NT2/D1 (cell line): ENCODE measurements around the gene ARHGEF10L.

ENCODE experiments used
- DNase-seq: peaks from one replicate; pipeline ENCODE4 v3.0.0-alpha.2; 2011; ENCODE audit warnings: low read depth, low spot score
- H3K27me3 ChIP-seq: 2 replicates; pipeline ENCODE4 v1.6.0; 2011; ENCODE audit warnings: mild to moderate bottlenecking; ENCODE audit not compliant: insufficient read length, insufficient read depth
- H3K36me3 ChIP-seq: 2 replicates; pipeline ENCODE4 v1.6.1; 2011; ENCODE audit warnings: mild to moderate bottlenecking, low read length, mixed read lengths; ENCODE audit not compliant: insufficient read depth, insufficient read length
- H3K4me1 ChIP-seq: 2 replicates; pipeline ENCODE4 v1.5.1; 2011; ENCODE audit not compliant: insufficient read depth, insufficient read length
- H3K4me3 ChIP-seq: 2 replicates; pipeline ENCODE4 v1.5.1; 2011; ENCODE audit warnings: low read depth; ENCODE audit not compliant: insufficient read length
- H3K9ac ChIP-seq: 2 replicates; pipeline ENCODE4 v1.6.0; 2011; ENCODE audit warnings: low read depth; ENCODE audit not compliant: insufficient read length
- H3K9me3 ChIP-seq: 2 replicates; pipeline ENCODE4 v1.5.1; 2011; ENCODE audit warnings: mild to moderate bottlenecking, low read length; ENCODE audit not compliant: insufficient read depth
- SUZ12 ChIP-seq: IDR thresholded peaks from 2 replicates; pipeline ENCODE4 v1.6.1; 2011; ENCODE audit not compliant: insufficient read length, insufficient read depth; ENCODE audit errors: extremely low read depth
- YY1 ChIP-seq: IDR thresholded peaks from 2 replicates; pipeline ENCODE4 v1.6.1; 2011; ENCODE audit not compliant: insufficient read length, insufficient read depth
- ZNF274 ChIP-seq: IDR thresholded peaks from 2 replicates; pipeline ENCODE4 v1.6.1; 2011; ENCODE audit warnings: mild to moderate bottlenecking, low read depth, low read length

ARHGEF10L gene

DNA sequence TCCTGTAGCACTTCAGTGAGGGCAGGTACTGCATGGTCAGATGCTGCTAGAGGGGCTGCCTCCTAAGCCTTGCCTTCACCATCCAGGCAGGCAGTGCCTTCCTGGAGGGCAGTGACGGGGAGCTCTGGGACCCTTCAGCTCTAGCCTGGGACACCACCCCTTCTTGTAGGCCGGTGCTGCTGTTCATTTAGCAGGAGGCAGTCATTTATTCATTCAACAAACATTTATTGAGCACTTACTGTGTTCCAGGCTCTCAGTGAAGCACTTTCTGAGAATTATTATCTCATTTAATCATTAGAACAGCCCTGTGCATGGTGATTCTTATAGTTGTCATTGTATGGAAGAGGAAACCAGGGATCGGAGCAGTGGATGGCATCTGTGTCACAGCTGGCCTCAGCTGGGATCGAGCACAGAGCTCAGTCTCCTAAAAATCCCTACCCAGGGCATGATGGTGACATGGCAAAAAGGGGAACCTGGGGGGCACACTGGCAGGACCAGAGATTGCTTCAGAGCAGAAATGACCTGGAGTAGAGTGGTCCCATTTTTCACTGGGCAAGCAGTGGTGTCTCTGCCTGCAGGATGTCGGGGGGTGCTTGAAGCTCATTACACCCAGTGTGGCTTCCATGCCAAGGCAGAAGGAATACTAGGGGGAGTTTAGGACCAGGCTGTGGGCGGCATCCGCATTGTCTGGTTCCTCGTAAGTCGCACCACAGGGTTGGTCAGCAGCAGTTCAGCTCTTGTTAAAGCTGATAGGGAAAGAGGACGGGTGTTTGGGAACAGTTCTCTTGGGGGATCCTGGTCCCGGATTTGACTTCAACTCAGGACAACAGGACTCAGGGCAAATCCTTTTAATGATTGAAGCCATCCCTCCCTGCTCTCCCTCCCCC, 28.8 kb downstream of the ARHGEF10L start:
- TF ChIP-seq ZNF274 (no peak), SUZ12 (no peak), YY1 (no peak)
- DNase-seq: no peak
- no peaks in the 10 kb centered on the region for H3K9me3 ChIP-seq
- H3K36me3 ChIP-seq: no peaks in the 10 kb centered on the region
- H3K27me3 ChIP-seq: no peaks in the 10 kb centered on the region
- peak overlapping the region; percentile 47 for H3K9ac ChIP-seq
- H3K4me1 ChIP-seq: peaks cover 25% of the 10 kb centered on the region
- H3K4me3 ChIP-seq: no peak overlapping the region

DNA sequence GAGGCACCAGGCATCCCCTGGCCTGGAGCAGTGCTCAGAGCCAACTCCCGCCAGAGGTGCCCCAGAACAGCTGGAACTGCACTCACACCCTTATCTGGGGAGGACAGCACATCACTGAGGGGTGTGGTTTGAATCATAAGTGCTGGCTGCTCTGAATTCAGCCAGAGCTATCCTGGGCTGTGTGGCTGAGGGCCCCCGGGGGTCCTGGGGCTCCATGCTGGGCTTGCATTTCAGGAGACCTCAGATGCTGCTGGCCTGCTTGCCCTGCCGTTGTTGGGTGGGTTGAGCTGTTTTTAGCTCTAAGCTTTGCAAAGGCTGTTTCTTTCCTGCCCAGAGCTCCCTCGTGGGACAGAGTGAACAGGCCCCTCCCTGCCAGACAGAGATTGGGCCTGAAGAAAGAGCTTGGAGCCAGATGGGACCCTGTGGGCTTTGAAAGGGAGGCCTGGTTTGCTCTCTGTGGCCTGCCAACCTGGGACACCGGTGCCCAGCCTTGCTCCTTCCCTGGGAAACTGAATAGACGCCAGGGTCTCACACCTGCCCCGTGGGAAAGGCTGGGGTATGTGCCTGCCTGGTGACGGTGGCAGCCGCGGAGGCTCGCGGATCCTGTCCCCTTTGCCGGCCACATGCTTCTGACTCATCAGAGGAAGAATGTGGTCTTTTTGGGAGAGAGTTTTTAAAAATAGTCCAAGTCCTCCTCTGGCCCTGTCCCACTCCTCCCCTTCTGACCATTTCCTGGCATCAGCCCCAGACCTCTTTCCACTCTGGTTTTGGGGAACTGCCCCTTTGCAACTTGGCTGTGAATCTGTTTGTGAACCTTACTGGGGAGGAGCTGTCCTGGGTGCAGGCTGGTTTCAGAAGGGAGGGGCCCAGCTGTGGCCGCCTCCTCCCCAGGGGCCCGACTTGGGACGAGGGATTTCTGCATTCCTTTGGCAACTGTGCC, 30.0 kb downstream of the ARHGEF10L start:
- no peaks in the 10 kb centered on the region for H3K9me3 ChIP-seq
- H3K36me3 ChIP-seq: no peaks in the 10 kb centered on the region
- H3K4me3 ChIP-seq: no peak overlapping the region
- DNase-seq: no peak
- peak overlapping the region; percentile 47 for H3K9ac ChIP-seq
- H3K27me3 ChIP-seq: no peaks in the 10 kb centered on the region
- H3K4me1 ChIP-seq: peaks cover 23% of the 10 kb centered on the region
- TF ChIP-seq ZNF274 (no peak), SUZ12 (no peak), YY1 (no peak)

- no peaks in the 10 kb centered on the region for H3K9me3 ChIP-seq
- peaks cover 29% of the 10 kb centered on the region for H3K4me1 ChIP-seq
- H3K4me3 ChIP-seq: no peak overlapping the region
- peak overlapping the region; percentile 34 for H3K9ac ChIP-seq
- no peaks in the 10 kb centered on the region for H3K27me3 ChIP-seq
- no peaks in the 10 kb centered on the region for H3K36me3 ChIP-seq
- TF ChIP-seq YY1: no peak
- no peak for TF ChIP-seq ZNF274
- no peak for TF ChIP-seq SUZ12
- no peak for DNase-seq
Measured at GRCh38 chr1:17570228-17570627, 30.7 kb downstream of the ARHGEF10L start.

DNA sequence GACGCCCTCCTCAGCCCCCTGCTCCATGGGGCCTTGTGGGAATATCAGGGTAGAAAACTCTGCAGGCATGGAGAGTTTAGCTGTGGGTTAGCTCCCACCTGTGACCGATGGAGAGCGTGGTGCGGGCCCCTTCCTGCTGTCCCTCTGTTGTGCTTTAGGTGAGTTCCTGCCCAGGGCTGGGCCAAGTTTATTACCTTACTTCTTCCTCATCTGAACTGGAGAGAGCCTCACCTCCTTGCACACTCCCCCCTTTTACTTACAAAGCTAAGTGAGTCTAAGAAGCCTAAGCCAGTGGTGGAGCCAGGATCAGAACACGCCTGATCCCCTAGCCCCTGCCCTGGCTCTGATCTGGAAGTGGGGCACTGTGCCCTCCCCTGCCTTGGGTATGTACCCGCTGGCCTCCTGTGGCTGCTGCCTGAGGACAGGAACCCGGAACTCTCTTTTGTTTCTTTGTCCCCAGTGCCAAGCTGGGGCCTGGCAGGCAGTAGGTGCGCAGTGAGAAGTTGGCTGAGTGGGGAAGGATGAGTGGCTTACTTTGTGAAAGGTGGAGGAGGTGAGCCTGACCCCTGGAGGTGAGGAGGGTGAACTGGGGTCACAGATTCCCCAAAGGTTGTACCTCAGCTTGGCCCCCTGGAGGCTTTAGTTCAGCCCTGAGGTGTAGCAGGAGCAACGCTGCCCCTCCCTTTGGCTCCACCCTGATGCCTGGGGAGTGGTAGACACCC, 32.9 kb downstream of the ARHGEF10L start:
- no peak for TF ChIP-seq SUZ12
- TF ChIP-seq YY1: no peak
- TF ChIP-seq ZNF274: no peak
- no peak for DNase-seq
- H3K36me3 ChIP-seq: no peaks in the 10 kb centered on the region
- peak overlapping the region; percentile 8 for H3K9ac ChIP-seq
- H3K27me3 ChIP-seq: no peaks in the 10 kb centered on the region
- peaks cover 35% of the 10 kb centered on the region for H3K4me1 ChIP-seq
- H3K4me3 ChIP-seq: no peak overlapping the region
- no peaks in the 10 kb centered on the region for H3K9me3 ChIP-seq

- Histone ChIP-seq H3K4me1 (peaks cover 35% of the 10 kb centered on the region), H3K9ac (no peak overlapping the region), H3K4me3 (no peak overlapping the region), H3K36me3 (no peaks in the 10 kb centered on the region), H3K27me3 (no peaks in the 10 kb centered on the region), H3K9me3 (no peaks in the 10 kb centered on the region)
- no peak for DNase-seq
- no peak for TF ChIP-seq ZNF274
- TF ChIP-seq SUZ12: no peak
- no peak for TF ChIP-seq YY1
Measured at GRCh38 chr1:17573518-17574041, 34.1 kb downstream of the ARHGEF10L start.

DNA sequence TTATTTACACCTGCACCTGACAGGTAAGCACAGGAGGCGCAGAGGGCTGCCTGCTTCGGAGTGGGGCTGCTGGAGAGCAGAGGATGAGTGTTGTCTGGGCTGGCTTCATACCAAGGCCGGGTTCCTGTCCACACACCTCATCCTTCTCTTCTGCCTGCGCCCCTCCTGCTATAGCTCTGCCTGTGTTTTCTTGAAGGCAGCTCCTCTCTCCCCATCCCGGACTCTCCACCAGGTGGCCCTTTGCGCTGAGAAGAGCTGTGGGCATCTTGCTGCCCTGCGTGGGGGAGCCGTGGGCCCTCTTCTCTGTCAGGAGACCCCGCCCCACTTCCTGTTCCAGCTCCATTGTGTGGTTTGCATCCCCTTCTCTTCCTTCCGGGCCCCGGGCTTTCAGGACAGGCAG, 35.0 kb downstream of the ARHGEF10L start:
- Histone ChIP-seq H3K4me1 (peaks cover 28% of the 10 kb centered on the region), H3K4me3 (no peak overlapping the region), H3K9me3 (no peaks in the 10 kb centered on the region), H3K36me3 (no peaks in the 10 kb centered on the region), H3K27me3 (no peaks in the 10 kb centered on the region), H3K9ac (no peak overlapping the region)
- DNase-seq: no peak
- TF ChIP-seq ZNF274 (no peak), SUZ12 (no peak), YY1 (no peak)
